Mucosa of stomach (tissue), 1 donor: ENCODE measurements around the gene RHO.

ENCODE experiments used
- H3K27me3 ChIP-seq: one replicate; pipeline ENCODE4 v1.7.0; 2013; ENCODE audit warnings: mild to moderate bottlenecking, low read length; ENCODE audit not compliant: control insufficient read depth, insufficient read depth
- H3K36me3 ChIP-seq: one replicate; pipeline ENCODE4 v1.7.0; 2013; ENCODE audit warnings: low read length; ENCODE audit not compliant: control insufficient read depth, insufficient read depth
- H3K4me1 ChIP-seq: one replicate; pipeline ENCODE4 v1.7.0; 2013; ENCODE audit warnings: mild to moderate bottlenecking, low read length; ENCODE audit not compliant: control insufficient read depth, insufficient read depth
- H3K4me3 ChIP-seq: one replicate; pipeline ENCODE4 v1.7.0; 2013; ENCODE audit warnings: low read length
- H3K9ac ChIP-seq: one replicate; pipeline ENCODE4 v1.7.0; 2013; ENCODE audit warnings: mild to moderate bottlenecking, low read length, moderate library complexity
- H3K9me3 ChIP-seq: one replicate; pipeline ENCODE4 v1.7.0; 2013; ENCODE audit warnings: mild to moderate bottlenecking, low read length, moderate library complexity; ENCODE audit not compliant: control insufficient read depth
- donor health status: Pancreatic carcinoma.

RHO gene

DNA sequence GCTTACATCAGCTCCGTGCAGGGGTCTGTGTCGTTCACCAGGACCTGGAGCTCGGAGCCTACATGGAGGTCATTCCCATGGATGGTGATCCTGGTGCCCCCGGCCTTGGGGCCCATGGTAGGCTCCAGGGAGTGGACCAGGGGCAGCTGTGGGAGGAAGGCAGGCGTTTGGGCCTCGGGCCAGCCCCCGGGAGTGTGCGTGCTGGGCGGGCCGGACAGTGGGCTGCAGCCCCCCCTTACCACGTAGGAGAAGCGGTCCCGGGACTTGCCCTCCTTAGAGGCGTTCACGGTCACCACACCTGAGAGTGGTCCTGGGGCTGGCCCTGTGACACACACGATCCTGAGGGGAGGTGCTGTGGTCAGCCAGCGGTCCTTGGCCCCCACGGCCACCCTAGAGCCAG is 44.2 kb downstream of the RHO start:
- no peak overlapping the region for H3K9ac ChIP-seq
- H3K4me3 ChIP-seq: no peak overlapping the region
- H3K27me3 ChIP-seq: no peaks in the 10 kb centered on the region
- H3K36me3 ChIP-seq: peaks cover 5% of the 10 kb centered on the region
- no peaks in the 10 kb centered on the region for H3K9me3 ChIP-seq
- H3K4me1 ChIP-seq: peaks cover 16% of the 10 kb centered on the region

DNA sequence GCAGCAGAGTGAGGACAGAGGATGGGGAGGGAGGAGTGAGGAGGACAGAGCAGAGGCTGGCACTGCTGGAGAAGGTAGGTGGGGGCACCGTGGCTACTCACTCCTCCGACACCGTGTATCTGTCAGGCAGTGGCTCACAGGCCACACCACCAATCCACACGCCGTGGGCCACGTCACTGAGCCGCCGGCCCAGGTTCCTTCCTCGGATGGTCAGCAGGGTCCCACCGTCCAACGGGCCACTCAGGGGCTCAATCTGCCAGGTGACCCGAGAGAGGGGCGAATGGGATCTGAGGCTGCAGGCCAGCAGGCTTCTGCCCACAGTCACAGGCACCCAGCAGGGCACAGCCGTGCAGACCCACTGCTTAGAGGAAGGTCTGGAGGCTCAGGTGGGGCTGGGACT is 45.1 kb downstream of the RHO start:
- H3K4me1 ChIP-seq: peaks cover 23% of the 10 kb centered on the region
- H3K4me3 ChIP-seq: no peak overlapping the region
- H3K9me3 ChIP-seq: no peaks in the 10 kb centered on the region
- H3K27me3 ChIP-seq: no peaks in the 10 kb centered on the region
- H3K36me3 ChIP-seq: peaks cover 5% of the 10 kb centered on the region
- no peak overlapping the region for H3K9ac ChIP-seq

DNA sequence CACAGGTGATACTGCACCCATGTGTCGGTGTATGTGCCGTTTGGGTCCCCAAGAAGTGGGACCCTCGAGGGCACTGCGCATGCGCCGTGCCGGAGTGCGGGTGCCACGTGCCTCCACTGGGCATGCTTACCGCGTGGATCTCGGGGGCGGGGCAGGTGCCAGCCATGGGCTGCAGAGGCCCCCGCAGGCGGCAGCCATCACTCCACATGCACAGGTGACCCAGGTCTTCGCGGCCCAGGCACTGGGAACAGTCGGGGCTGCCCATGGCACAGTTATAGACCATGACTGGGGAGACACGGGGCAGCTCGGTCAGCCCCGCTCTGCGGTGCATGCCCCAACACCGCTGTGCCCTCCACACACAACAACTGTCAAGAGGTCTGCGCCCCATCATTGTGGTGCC is 45.8 kb downstream of the RHO start:
- no peaks in the 10 kb centered on the region for H3K27me3 ChIP-seq
- peaks cover 26% of the 10 kb centered on the region for H3K4me1 ChIP-seq
- H3K36me3 ChIP-seq: peaks cover 5% of the 10 kb centered on the region
- H3K4me3 ChIP-seq: no peak overlapping the region
- H3K9ac ChIP-seq: no peak overlapping the region
- H3K9me3 ChIP-seq: no peaks in the 10 kb centered on the region

DNA sequence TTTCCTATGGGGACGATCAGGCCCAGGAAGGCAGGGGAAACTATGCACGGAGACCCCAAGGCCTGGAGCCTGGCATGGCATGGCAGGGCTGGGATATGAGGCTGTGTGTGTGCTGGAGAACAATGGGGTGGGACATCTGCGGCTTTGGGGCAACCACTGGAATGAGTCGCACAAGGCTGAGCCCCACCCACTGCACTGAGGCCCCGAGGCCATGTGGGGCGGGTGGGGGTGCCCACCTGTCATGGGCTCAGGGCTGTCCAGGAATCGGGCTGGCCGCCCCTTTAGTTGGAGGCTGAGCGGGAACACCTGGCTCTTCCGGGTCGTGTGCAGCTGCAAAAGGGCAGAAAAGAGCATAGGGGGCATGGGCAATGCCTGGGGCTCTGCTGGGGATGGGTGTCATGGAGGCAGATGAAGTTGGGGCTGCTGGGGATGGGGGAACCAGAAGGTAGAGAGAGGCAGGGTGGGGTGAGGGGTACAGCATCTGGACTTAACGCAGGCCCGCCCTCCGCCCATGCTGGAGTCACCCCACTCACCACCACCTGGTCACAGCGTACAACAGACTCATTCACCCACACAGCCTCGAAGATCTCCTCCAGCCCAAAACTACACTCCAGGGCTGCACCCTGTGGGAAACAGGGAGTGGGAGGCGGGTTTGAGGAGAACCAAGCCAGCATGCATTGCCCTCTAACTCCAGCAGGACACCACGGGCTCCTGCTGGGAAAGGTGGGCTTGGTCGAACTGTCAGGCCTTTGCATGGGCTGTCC is 47.0 kb downstream of the RHO start:
- no peaks in the 10 kb centered on the region for H3K27me3 ChIP-seq
- H3K36me3 ChIP-seq: no peaks in the 10 kb centered on the region
- no peak overlapping the region for H3K4me3 ChIP-seq
- H3K9me3 ChIP-seq: no peaks in the 10 kb centered on the region
- H3K4me1 ChIP-seq: peaks cover 26% of the 10 kb centered on the region
- no peak overlapping the region for H3K9ac ChIP-seq

DNA sequence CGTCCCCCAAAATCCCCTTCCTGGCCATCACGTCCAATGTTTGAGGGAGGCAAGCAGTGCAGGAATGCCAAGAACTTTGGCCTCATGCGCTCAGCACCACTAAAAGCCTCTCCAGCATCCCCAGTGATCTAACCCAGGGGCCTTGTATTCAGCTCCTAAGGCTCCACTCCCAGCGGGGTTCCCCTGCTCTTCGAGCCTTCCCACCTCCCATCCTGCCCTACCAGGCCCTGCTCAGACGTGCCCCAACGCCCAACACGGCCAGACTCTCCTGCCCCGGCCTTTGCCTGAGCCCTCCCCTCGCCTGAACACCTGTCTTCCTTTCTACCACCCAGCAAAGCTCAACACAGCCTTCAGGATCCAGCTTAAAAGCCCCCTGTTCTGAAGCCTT is 47.6 kb downstream of the RHO start:
- Histone ChIP-seq H3K9ac (no peak overlapping the region), H3K27me3 (no peaks in the 10 kb centered on the region)

DNA sequence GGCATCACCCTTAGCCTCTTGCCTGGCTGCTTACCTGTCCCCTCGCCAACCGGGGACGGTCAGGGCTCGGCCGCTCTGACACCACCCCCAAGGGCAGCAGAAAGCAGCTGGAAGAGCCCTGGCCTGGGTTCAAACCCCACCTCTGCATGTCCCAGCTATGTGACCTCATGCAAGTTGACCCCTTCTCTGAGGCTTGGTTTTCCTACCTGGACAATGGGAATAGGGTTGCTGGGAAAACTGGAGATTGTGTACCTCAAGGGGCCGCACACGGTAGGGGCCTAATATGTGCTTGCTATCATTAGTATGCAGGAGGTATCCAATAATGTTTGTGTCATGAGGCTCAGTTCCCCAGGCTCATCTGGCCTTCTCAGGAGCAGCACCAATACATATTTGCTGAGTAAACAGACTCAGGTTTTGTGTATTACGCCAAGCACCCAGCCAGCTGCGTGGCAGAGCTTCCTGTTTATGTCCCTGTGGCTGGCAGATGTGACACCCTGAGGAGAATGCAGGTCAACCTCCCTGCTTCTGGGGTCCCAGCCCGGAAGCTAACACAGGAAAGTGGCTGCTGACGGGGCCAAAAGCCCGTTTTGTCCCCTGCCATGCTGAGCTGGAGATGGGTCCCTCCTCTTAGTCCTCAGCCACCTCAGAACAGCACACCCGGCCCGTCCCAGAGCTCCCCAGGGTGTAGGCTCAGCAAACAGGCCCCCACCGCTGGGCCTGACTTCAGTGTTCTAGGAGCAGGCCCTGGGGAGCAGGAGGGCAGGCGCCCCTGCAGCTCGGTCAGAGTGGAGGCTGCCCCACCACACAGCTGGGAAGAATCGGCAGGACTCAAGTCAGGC is 48.3 kb downstream of the RHO start:
- no peaks in the 10 kb centered on the region for H3K27me3 ChIP-seq
- no peak overlapping the region for H3K4me3 ChIP-seq
- H3K9me3 ChIP-seq: no peaks in the 10 kb centered on the region
- H3K4me1 ChIP-seq: peaks cover 26% of the 10 kb centered on the region
- H3K36me3 ChIP-seq: no peaks in the 10 kb centered on the region
- H3K9ac ChIP-seq: peak overlapping the region; percentile 34

More for the DNA sequence above, 47.6 kb downstream of the RHO start:
- no peak overlapping the region for H3K4me3 ChIP-seq
- no peaks in the 10 kb centered on the region for H3K36me3 ChIP-seq
- H3K9me3 ChIP-seq: no peaks in the 10 kb centered on the region
- peaks cover 26% of the 10 kb centered on the region for H3K4me1 ChIP-seq

DNA sequence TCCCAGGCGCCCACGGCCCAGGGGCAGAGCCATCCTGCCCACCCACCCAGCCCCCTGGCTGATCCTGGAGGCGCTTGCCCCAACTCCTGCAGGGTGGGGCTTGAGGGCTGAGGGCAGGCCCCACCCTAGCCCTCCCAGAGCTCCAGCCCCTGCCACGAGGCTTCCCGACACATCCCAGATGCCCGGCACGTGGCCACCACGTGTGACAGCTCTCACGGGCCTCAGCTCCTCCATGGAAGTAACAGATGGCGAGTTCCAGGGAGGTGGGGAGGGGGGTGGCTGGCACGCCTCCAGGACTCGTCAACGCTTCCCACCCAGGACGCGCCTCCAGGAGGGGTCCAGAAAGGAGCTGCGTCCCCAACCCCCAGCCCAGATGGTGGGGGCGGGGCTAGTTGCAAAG is 48.9 kb downstream of the RHO start:
- H3K9ac ChIP-seq: no peak overlapping the region
- H3K27me3 ChIP-seq: no peaks in the 10 kb centered on the region
- no peak overlapping the region for H3K4me3 ChIP-seq
- no peaks in the 10 kb centered on the region for H3K9me3 ChIP-seq
- H3K36me3 ChIP-seq: no peaks in the 10 kb centered on the region
- H3K4me1 ChIP-seq: peaks cover 26% of the 10 kb centered on the region

DNA sequence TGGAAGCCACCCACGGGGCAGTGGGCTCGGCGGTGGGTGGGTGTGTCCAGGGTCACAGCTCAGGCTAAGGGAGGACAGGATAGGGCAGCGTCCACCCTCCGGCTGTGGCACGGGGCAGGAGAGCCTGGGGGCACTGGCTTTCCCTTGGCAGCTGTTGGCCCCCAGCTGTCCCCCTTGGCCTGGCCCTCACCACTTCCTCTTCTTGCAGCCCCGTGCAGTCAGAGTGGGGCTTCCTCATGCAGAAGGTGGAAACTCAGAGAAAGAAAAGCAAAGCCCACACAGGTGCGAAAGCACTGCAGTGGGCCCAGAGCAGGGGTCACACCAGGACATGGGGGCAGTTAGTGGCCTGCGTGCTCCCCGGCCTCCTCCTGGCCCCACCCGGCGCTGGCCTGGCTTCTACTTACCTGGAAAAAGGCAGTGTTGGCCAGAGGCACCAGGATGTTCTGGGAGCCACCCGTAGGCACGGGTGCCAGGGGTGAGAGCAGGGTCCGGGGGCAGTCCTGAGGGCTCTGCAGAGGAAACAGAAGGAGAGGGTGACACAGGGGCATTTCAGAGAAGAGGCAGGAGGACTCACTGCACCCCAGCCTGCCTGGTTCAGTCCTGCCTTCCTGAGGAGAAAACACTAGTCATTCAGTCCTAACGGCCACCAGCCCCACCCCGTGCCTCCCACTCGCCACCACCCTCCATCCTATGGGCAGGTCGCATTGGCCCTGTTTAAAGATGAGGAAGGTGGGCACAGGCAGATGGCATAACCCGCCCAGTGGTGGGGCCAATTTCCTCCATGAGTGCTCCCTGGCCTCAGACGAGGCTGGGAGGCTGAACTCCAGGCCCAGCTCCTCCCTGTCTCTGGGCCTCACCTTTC is 49.7 kb downstream of the RHO start:
- Histone ChIP-seq H3K4me1 (peaks cover 26% of the 10 kb centered on the region), H3K9ac (no peak overlapping the region), H3K36me3 (no peaks in the 10 kb centered on the region), H3K4me3 (no peak overlapping the region), H3K27me3 (no peaks in the 10 kb centered on the region), H3K9me3 (no peaks in the 10 kb centered on the region)

DNA sequence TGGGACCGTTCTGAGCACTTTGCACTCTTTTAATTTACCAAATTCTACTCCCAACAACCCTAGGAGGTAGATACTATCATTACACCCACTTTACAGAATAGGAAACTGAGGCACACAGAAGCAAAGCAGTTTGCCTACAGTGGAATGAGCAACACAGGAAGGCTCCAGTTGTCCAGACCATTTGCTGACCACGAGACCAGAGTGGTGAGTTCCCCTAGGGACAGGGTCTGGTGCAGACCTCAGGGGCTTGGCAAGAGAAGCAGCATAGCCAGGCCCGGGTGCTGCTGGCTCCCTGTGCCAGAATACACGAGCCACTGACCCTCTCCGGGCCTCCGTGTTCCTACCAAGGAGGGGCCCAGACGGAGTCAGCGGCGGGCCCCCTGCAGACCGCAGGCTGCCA is 51.6 kb downstream of the RHO start:
- no peak overlapping the region for H3K4me3 ChIP-seq
- H3K9ac ChIP-seq: no peak overlapping the region
- no peaks in the 10 kb centered on the region for H3K27me3 ChIP-seq
- H3K4me1 ChIP-seq: peaks cover 26% of the 10 kb centered on the region
- no peaks in the 10 kb centered on the region for H3K36me3 ChIP-seq
- H3K9me3 ChIP-seq: no peaks in the 10 kb centered on the region

DNA sequence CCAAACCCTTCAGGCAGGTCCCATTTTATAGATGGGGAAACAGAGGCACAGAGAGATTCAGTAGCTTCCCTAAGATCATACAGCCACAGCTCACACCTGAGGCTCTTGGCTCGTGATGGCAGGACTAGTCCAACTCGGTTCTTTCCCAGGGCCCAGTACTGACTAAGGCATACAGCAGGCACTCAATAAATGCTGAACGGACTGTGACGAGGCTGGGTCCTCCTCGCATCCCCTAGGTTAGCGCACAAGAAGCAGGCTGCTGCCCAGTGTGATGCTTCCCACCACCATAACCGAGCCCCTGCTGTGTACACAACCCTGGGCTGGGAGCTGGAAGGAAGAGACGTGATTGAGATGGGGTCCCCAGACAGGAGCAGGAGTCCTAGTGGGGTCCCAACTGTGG is 53.2 kb downstream of the RHO start:
- no peak overlapping the region for H3K4me3 ChIP-seq
- H3K9me3 ChIP-seq: no peaks in the 10 kb centered on the region
- H3K9ac ChIP-seq: no peak overlapping the region
- no peaks in the 10 kb centered on the region for H3K36me3 ChIP-seq
- H3K4me1 ChIP-seq: peaks cover 18% of the 10 kb centered on the region
- no peaks in the 10 kb centered on the region for H3K27me3 ChIP-seq

DNA sequence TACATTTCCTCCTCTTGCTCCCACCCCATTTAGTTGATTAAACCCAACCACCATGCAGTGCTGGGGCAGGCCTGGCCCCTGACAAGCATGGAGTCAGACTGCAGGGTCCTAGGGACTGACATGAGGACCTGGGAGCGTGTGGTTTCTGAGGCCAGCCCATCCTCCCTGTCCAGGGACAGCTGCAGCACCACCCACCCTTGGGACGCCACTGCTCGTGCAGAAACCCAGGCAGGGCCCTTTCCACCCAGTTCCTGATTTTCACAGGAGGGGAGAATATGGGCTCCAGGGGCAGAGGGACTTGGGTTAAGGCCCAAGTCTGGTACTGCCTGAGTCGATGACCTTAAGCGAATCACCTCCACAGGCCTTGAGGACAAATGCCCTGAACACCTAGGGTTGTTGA is 54.4 kb downstream of the RHO start:
- Histone ChIP-seq H3K9me3 (no peaks in the 10 kb centered on the region), H3K27me3 (no peaks in the 10 kb centered on the region), H3K4me1 (peaks cover 9% of the 10 kb centered on the region), H3K36me3 (no peaks in the 10 kb centered on the region), H3K4me3 (no peak overlapping the region), H3K9ac (no peak overlapping the region)

DNA sequence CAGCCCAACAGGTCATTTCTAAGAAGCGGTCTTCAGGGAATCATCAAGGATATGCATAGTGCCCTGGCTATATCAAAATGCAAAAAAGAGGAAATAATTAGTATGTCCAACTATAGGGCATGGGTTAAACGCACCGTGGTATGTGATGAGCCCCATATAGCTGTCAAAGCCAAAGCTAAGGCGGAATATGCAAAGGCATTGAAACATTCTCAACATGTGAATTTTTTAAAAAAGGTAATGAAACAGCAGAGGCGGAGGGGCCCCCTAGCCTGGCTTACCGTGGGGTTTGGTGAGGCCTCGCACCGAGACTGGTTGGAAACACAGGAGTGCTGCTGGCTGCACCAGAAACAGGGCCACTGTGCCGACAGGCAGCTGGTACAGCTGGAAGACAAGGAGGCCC is 54.9 kb downstream of the RHO start:
- H3K36me3 ChIP-seq: no peaks in the 10 kb centered on the region

More for the DNA sequence above, 54.9 kb downstream of the RHO start:
- H3K27me3 ChIP-seq: no peaks in the 10 kb centered on the region
- H3K9ac ChIP-seq: no peak overlapping the region
- H3K4me1 ChIP-seq: peaks cover 6% of the 10 kb centered on the region
- H3K4me3 ChIP-seq: no peak overlapping the region
- no peaks in the 10 kb centered on the region for H3K9me3 ChIP-seq
